ENCODE measurements around the gene SEMA3F. TPM values are rescaled to one million over a fixed set of nuclear protein-coding genes. Genes with fewer than 3 reads are reported as not detected.

The SEMA3F gene
- total RNA-seq, 3 donors from 2014 or later (not counting 1 experiment from before 2014, with no cell fraction given): 0.16 to 1.1 (median 0.78) TPM

DNA sequence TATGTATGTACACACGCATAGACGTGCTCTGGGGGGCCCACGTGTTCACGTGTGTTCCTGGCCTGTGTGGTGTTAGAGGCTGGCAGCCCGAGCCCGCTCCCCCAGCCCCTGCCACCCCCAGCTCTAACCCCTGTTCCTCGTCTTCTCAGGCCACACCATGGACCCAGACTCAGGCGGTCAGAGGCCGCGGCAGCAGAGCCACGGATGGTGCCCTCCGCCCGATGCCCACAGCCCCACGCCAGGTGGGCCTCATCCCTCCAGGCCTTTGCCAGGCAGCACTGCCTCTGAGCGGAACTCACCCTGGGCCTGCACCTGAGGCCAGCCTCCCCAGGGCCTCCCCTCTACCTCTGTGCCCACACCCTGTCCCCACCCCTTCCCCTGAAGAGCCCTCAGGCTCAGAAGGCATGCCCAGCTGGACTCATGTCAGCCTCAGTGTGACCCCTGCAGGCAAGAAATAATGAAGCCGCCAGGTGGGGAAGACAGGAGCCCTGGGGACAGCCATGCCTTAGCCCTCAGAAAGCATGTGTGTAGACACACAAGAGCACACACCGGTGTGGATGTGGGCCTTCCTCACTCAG is 19.9 kb downstream of the SEMA3F start:
- Mint-ChIP-seq H3K9me3 (no peaks in the 10 kb centered on the region), H3K36me3 (no peaks in the 10 kb centered on the region), H3K27ac (no peak overlapping the region), H3K4me1 (peaks cover 0 to 4% of the 10 kb centered on the region in 2 donors), H3K27me3 (ENCODE audit: low read depth in 2 of 2) (peaks cover 0 to 2% of the 10 kb centered on the region in 2 donors), H3K4me3 (no peak overlapping the region)
- H3K9me3 ChIP-seq (ENCODE audit: control insufficient read depth, insufficient read depth, low read length): no peaks in the 10 kb centered on the region
- TF ChIP-seq, protein P1, sequence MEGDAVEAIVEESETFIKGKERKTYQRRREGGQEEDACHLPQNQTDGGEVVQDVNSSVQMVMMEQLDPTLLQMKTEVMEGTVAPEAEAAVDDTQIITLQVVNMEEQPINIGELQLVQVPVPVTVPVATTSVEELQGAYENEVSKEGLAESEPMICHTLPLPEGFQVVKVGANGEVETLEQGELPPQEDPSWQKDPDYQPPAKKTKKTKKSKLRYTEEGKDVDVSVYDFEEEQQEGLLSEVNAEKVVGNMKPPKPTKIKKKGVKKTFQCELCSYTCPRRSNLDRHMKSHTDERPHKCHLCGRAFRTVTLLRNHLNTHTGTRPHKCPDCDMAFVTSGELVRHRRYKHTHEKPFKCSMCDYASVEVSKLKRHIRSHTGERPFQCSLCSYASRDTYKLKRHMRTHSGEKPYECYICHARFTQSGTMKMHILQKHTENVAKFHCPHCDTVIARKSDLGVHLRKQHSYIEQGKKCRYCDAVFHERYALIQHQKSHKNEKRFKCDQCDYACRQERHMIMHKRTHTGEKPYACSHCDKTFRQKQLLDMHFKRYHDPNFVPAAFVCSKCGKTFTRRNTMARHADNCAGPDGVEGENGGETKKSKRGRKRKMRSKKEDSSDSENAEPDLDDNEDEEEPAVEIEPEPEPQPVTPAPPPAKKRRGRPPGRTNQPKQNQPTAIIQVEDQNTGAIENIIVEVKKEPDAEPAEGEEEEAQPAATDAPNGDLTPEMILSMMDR (IDR thresholded peaks at IDR 0.05): no peak
- no peak overlapping the region for H3K4me3 ChIP-seq (ENCODE audit: low read length)
- no peak for ATAC-seq
- H3K36me3 ChIP-seq (ENCODE audit: control insufficient read depth, insufficient read depth, low read length): no peaks in the 10 kb centered on the region
- DNase-seq: no peak
- intact Hi-C loops (cut with micrococcal nuclease): no loop called here
- no peaks in the 10 kb centered on the region for H3K27me3 ChIP-seq (ENCODE audit: control insufficient read depth, insufficient read depth, low read length)
- H3K4me1 ChIP-seq (ENCODE audit: control insufficient read depth, insufficient read depth, low read length): no peaks in the 10 kb centered on the region
- H3K27ac ChIP-seq (ENCODE audit: low read length): no peak overlapping the region
- WGBS (ENCODE audit: insufficient coverage): 95% methylated on average over 17 of the region's 17 CpGs

DNA sequence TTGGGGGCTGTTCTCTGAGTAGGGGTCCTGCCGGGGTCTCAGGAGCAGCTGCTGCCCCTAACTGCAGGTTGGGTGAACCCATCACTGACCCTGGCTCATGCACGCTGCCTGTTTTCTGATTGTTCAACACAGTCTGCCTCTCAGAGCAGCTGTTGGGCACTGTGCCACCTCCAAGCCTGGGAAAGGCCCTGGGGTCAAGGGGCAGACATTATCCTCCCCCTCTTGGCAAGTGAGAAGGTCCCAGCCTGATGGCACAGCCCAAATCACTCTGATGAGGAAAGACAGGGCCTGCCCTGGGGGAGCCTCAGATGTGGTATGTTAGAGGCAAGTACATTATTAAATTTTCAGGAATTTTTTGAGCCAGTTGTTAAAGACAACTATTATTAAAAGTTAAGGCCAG is 22.2 kb downstream of the SEMA3F start:
- no peak overlapping the region for H3K4me3 Mint-ChIP-seq
- TF ChIP-seq, protein P1 (IDR thresholded peaks at IDR 0.05): no peak
- H3K27me3 Mint-ChIP-seq (ENCODE audit: low read depth in 2 of 2): peaks cover 0 to 2% of the 10 kb centered on the region in 2 donors
- no peaks in the 10 kb centered on the region for H3K27me3 ChIP-seq (ENCODE audit: control insufficient read depth, insufficient read depth, low read length)
- no peaks in the 10 kb centered on the region for H3K4me1 ChIP-seq (ENCODE audit: control insufficient read depth, insufficient read depth, low read length)
- H3K27ac Mint-ChIP-seq: no peak overlapping the region
- no peaks in the 10 kb centered on the region for H3K36me3 Mint-ChIP-seq
- ATAC-seq (no peak), DNase-seq (no peak)
- no peak overlapping the region for H3K4me3 ChIP-seq (ENCODE audit: low read length)
- intact Hi-C loops (cut with micrococcal nuclease): no loop called here
- no peaks in the 10 kb centered on the region for H3K9me3 ChIP-seq (ENCODE audit: control insufficient read depth, insufficient read depth, low read length)
- H3K36me3 ChIP-seq (ENCODE audit: control insufficient read depth, insufficient read depth, low read length): no peaks in the 10 kb centered on the region
- H3K4me1 Mint-ChIP-seq: peaks cover 0 to 4% of the 10 kb centered on the region in 2 donors
- WGBS (ENCODE audit: insufficient coverage): 80% methylated on average over 2 of the region's 2 CpGs
- H3K9me3 Mint-ChIP-seq: no peaks in the 10 kb centered on the region
- no peak overlapping the region for H3K27ac ChIP-seq (ENCODE audit: low read length)

DNA sequence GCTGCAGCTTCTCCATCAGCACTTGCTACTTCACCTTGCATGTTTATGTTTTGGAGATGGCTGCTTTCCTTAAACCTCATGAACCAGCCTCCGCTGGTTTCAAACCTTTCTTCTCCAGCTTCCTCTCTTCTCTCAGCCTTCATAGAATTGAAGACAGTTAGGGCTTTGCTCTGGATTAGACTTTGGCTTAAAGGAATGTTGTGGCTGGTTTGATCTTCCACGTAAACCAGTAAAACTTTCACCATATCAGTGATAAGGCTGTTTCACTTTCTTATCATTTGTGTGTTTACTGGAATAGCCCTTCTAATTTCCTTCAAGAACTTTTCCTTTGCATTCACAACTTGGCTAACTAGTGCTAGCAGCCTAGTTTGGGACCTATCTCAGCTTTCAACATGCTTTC is 24.6 kb downstream of the SEMA3F start:
- H3K9me3 ChIP-seq (ENCODE audit: control insufficient read depth, insufficient read depth, low read length): no peaks in the 10 kb centered on the region
- Mint-ChIP-seq H3K27me3 (ENCODE audit: low read depth in 2 of 2) (no peaks in the 10 kb centered on the region), H3K27ac (no peak overlapping the region), H3K9me3 (no peaks in the 10 kb centered on the region), H3K36me3 (no peaks in the 10 kb centered on the region), H3K4me3 (no peak overlapping the region), H3K4me1 (no peaks in the 10 kb centered on the region)
- ATAC-seq: no peak
- TF ChIP-seq, protein P1 (IDR thresholded peaks at IDR 0.05): no peak
- 33% methylated on average over 1 of the region's 2 CpGs for WGBS (ENCODE audit: insufficient coverage)
- H3K4me3 ChIP-seq (ENCODE audit: low read length): no peak overlapping the region
- no peak for DNase-seq
- no peak overlapping the region for H3K27ac ChIP-seq (ENCODE audit: low read length)
- no peaks in the 10 kb centered on the region for H3K27me3 ChIP-seq (ENCODE audit: control insufficient read depth, insufficient read depth, low read length)
- H3K4me1 ChIP-seq (ENCODE audit: control insufficient read depth, insufficient read depth, low read length): no peaks in the 10 kb centered on the region
- intact Hi-C loops (cut with micrococcal nuclease): no loop called here
- no peaks in the 10 kb centered on the region for H3K36me3 ChIP-seq (ENCODE audit: control insufficient read depth, insufficient read depth, low read length)

DNA sequence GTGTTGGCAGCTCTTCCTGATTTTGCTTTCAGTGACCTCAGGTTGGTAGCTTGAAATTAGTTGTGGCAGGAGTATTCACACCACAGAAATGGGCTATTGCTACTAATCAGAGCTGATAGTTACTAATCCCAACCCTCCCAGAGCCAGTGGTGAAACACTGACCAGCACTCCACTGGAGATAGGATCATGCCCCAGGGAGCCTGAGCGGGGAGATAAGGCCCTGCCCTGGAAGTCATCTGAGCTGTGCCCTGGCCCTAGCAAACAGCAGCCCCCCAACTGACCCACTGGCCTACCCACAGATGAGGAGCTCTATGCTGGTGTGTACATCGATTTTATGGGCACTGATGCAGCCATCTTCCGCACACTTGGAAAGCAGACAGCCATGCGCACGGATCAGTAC is 26.9 kb downstream of the SEMA3F start:
- no peaks in the 10 kb centered on the region for H3K27me3 Mint-ChIP-seq (ENCODE audit: low read depth in 2 of 2)
- Histone ChIP-seq H3K36me3 (ENCODE audit: control insufficient read depth, insufficient read depth, low read length) (no peaks in the 10 kb centered on the region), H3K4me3 (ENCODE audit: low read length) (no peak overlapping the region), H3K4me1 (ENCODE audit: control insufficient read depth, insufficient read depth, low read length) (no peaks in the 10 kb centered on the region), H3K27ac (ENCODE audit: low read length) (no peak overlapping the region), H3K9me3 (ENCODE audit: control insufficient read depth, insufficient read depth, low read length) (no peaks in the 10 kb centered on the region), H3K27me3 (ENCODE audit: control insufficient read depth, insufficient read depth, low read length) (no peaks in the 10 kb centered on the region)
- 90% methylated on average over 5 of the region's 5 CpGs for WGBS (ENCODE audit: insufficient coverage)
- ATAC-seq: no peak
- TF ChIP-seq, protein P1 (IDR thresholded peaks at IDR 0.05): no peak
- intact Hi-C loops (cut with micrococcal nuclease): no loop called here
- DNase-seq: no peak
- H3K4me3 Mint-ChIP-seq: no peak overlapping the region
- no peaks in the 10 kb centered on the region for H3K4me1 Mint-ChIP-seq
- no peaks in the 10 kb centered on the region for H3K36me3 Mint-ChIP-seq
- H3K27ac Mint-ChIP-seq: no peak overlapping the region
- no peaks in the 10 kb centered on the region for H3K9me3 Mint-ChIP-seq

Measured in natural killer cell (primary cell).